ENCODE data around the gene FAM47E. TPM values are rescaled to one million over a fixed set of nuclear protein-coding genes. Genes with fewer than 3 reads are reported as not detected.
A peak's percentile ranks its signal among the peaks of the same experiment; 100 is the strongest.

The FAM47E gene
- total and polyA plus RNA-seq, 2 of the 13 experiments (the other 11 are each of a cell fraction or from before 2014, with no cell fraction given) = 0.33 to 0.66 TPM

DNA sequence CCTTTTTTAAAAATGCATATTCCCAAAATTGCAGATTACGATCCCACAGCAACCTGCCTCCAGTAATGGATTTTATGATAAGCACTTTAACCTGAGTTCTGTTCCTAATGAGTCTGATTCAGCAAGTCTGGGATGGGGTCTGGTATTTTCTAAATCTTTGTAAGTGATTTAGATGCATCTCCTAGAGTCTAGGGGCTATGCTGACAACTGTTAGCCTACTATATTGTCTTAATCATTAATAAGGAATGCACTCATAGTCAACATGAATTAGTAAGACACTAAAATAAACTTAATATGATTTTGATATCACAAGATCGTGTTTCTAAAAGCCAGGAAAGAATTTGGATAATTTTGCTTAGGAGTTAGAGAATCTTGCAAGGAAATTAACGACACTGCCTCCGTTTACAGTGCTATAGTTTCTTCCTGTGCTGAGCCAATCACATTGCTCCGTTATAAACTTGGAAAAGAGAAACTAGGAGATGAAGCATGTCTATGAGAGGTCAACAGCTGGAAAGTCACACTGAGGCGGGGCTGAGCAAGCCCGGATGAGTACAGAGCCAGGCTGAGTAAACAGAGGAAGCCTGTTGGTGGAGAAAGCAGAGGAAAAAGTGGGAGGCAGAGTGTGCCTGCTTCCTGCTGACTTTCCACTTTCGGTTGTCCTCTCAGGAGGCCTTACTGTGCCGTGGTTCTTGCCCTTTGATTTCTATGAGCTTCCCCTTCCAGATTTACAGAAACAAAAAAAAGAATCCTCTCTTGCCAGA is 43.3 kb upstream of the FAM47E start (continued):
- TF ChIP-seq, protein P1, sequence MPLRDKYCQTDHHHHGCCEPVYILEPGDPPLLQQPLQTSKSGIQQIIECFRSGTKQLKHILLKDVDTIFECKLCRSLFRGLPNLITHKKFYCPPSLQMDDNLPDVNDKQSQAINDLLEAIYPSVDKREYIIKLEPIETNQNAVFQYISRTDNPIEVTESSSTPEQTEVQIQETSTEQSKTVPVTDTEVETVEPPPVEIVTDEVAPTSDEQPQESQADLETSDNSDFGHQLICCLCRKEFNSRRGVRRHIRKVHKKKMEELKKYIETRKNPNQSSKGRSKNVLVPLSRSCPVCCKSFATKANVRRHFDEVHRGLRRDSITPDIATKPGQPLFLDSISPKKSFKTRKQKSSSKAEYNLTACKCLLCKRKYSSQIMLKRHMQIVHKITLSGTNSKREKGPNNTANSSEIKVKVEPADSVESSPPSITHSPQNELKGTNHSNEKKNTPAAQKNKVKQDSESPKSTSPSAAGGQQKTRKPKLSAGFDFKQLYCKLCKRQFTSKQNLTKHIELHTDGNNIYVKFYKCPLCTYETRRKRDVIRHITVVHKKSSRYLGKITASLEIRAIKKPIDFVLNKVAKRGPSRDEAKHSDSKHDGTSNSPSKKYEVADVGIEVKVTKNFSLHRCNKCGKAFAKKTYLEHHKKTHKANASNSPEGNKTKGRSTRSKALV (CRISPR knock-in tag; IDR thresholded peaks at IDR 0.05) = no peak
- TF ChIP-seq, protein P2, sequence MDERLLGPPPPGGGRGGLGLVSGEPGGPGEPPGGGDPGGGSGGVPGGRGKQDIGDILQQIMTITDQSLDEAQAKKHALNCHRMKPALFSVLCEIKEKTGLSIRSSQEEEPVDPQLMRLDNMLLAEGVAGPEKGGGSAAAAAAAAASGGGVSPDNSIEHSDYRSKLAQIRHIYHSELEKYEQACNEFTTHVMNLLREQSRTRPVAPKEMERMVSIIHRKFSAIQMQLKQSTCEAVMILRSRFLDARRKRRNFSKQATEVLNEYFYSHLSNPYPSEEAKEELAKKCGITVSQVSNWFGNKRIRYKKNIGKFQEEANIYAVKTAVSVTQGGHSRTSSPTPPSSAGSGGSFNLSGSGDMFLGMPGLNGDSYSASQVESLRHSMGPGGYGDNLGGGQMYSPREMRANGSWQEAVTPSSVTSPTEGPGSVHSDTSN (CRISPR knock-in tag; IDR thresholded peaks at IDR 0.05) = no peak
- TF ChIP-seq CBFB (CRISPR knock-in tag; IDR thresholded peaks at IDR 0.05) (no peak), TARDBP (CRISPR knock-in tag; IDR thresholded peaks at IDR 0.05) (peak; percentile 67), ZMYM2 (CRISPR knock-in tag; IDR thresholded peaks at IDR 0.05) (no peak), ZNF251 (CRISPR knock-in tag; IDR thresholded peaks at IDR 0.05) (no peak), ZNF234 (CRISPR knock-in tag; conservative IDR thresholded peaks at IDR 0.05) (no peak), MXI1 (IDR thresholded peaks at IDR 0.05; ENCODE audit: borderline replicate concordance, low read depth, low read length) (peak; percentile 65; the same call in 1 of the 3 replicates), AGO2 (optimal IDR thresholded peaks at IDR 0.05; ENCODE audit: low read depth, low read length) (no peak), ZNF703 (CRISPR knock-in tag; IDR thresholded peaks at IDR 0.05; ENCODE audit: borderline replicate concordance) (no peak), ZNF329 (CRISPR knock-in tag; IDR thresholded peaks at IDR 0.05; ENCODE audit: low read depth) (no peak), RBFOX2 (IDR thresholded peaks at IDR 0.05; ENCODE audit: low read depth, low read length) (0 out of 2 replicates have a peak, but pooled peaks have one; percentile 27), FIP1L1 (IDR thresholded peaks at IDR 0.05; ENCODE audit: borderline replicate concordance, insufficient read depth, low read depth, low read length) (no peak), ZNF430 (CRISPR knock-in tag; IDR thresholded peaks at IDR 0.05) (no peak), ZNF589 (CRISPR knock-in tag; conservative IDR thresholded peaks at IDR 0.05) (no peak)
- TF ChIP-seq, protein P3, sequence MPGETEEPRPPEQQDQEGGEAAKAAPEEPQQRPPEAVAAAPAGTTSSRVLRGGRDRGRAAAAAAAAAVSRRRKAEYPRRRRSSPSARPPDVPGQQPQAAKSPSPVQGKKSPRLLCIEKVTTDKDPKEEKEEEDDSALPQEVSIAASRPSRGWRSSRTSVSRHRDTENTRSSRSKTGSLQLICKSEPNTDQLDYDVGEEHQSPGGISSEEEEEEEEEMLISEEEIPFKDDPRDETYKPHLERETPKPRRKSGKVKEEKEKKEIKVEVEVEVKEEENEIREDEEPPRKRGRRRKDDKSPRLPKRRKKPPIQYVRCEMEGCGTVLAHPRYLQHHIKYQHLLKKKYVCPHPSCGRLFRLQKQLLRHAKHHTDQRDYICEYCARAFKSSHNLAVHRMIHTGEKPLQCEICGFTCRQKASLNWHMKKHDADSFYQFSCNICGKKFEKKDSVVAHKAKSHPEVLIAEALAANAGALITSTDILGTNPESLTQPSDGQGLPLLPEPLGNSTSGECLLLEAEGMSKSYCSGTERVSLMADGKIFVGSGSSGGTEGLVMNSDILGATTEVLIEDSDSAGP (CRISPR knock-in tag; IDR thresholded peaks at IDR 0.05; ENCODE audit: borderline replicate concordance) = no peak
- TF ChIP-seq, protein P4, sequence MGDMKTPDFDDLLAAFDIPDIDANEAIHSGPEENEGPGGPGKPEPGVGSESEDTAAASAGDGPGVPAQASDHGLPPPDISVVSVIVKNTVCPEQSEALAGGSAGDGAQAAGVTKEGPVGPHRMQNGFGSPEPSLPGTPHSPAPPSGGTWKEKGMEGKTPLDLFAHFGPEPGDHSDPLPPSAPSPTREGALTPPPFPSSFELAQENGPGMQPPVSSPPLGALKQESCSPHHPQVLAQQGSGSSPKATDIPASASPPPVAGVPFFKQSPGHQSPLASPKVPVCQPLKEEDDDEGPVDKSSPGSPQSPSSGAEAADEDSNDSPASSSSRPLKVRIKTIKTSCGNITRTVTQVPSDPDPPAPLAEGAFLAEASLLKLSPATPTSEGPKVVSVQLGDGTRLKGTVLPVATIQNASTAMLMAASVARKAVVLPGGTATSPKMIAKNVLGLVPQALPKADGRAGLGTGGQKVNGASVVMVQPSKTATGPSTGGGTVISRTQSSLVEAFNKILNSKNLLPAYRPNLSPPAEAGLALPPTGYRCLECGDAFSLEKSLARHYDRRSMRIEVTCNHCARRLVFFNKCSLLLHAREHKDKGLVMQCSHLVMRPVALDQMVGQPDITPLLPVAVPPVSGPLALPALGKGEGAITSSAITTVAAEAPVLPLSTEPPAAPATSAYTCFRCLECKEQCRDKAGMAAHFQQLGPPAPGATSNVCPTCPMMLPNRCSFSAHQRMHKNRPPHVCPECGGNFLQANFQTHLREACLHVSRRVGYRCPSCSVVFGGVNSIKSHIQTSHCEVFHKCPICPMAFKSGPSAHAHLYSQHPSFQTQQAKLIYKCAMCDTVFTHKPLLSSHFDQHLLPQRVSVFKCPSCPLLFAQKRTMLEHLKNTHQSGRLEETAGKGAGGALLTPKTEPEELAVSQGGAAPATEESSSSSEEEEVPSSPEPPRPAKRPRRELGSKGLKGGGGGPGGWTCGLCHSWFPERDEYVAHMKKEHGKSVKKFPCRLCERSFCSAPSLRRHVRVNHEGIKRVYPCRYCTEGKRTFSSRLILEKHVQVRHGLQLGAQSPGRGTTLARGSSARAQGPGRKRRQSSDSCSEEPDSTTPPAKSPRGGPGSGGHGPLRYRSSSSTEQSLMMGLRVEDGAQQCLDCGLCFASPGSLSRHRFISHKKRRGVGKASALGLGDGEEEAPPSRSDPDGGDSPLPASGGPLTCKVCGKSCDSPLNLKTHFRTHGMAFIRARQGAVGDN (CRISPR knock-in tag; IDR thresholded peaks at IDR 0.05) = no peak; the same call in 1 of the 2 replicates
- TF ChIP-seq, protein P5, sequence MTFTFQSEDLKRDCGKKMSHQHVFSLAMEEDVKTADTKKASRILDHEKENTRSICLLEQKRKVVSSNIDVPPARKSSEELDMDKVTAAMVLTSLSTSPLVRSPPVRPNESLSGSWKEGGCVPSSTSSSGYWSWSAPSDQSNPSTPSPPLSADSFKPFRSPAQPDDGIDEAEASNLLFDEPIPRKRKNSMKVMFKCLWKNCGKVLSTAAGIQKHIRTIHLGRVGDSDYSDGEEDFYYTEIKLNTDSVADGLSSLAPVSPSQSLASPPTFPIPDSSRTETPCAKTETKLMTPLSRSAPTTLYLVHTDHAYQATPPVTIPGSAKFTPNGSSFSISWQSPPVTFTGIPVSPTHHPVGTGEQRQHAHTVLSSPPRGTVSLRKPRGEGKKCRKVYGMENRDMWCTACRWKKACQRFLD (CRISPR knock-in tag; IDR thresholded peaks at IDR 0.05; ENCODE audit: borderline replicate concordance) = no peak
